ENCODE results near the gene XYLT1.

XYLT1 gene

GRCh38 chr16:17404941-17405689 lies 65.6 kb downstream of the XYLT1 start:
- peak; percentile 39 to 100 (median 91) for DNase-seq

- DNase-seq, result no peak
Measured at GRCh38 chr16:17403859-17404545, 66.8 kb downstream of the XYLT1 start.

- no peak for DNase-seq
Measured at GRCh38 chr16:17403156-17403809, 67.5 kb downstream of the XYLT1 start.

- peak in 8 of 58 donors; percentile 5 to 60 (median 10) for DNase-seq
Measured at GRCh38 chr16:17397499-17397891, 73.3 kb downstream of the XYLT1 start.

GRCh38 chr16:17396762-17397498 lies 73.8 kb downstream of the XYLT1 start:
- no peak for DNase-seq

GRCh38 chr16:17395849-17396480 lies 74.8 kb downstream of the XYLT1 start:
- no peak for DNase-seq

- no peak for DNase-seq
Measured at GRCh38 chr16:17392857-17393692, 77.7 kb downstream of the XYLT1 start.

- DNase-seq, result no peak
Measured at GRCh38 chr16:17392127-17392856, 78.5 kb downstream of the XYLT1 start.

- no peak for DNase-seq
Measured at GRCh38 chr16:17391715-17392114, 79.0 kb downstream of the XYLT1 start.

GRCh38 chr16:17389384-17389783 lies 81.4 kb downstream of the XYLT1 start:
- DNase-seq, result no peak

GRCh38 chr16:17387256-17387655 lies 83.5 kb downstream of the XYLT1 start:
- no peak for DNase-seq

GRCh38 chr16:17386229-17386628 lies 84.5 kb downstream of the XYLT1 start:
- no peak for DNase-seq

GRCh38 chr16:17384471-17384870 lies 86.3 kb downstream of the XYLT1 start:
- no peak for DNase-seq

- no peak for DNase-seq
Measured at GRCh38 chr16:17382949-17383863, 87.6 kb downstream of the XYLT1 start.

GRCh38 chr16:17382514-17382913 lies 88.2 kb downstream of the XYLT1 start:
- DNase-seq, result no peak

- DNase-seq, result no peak
Measured at GRCh38 chr16:17381784-17382183, 89.0 kb downstream of the XYLT1 start.

- no peak for DNase-seq
Measured at GRCh38 chr16:17380613-17381012, 90.1 kb downstream of the XYLT1 start.

- DNase-seq, result peak in 20 of 58 donors; percentile 10 to 57 (median 17)
Measured at GRCh38 chr16:17379121-17379571, 91.6 kb downstream of the XYLT1 start.

Measured in anterior cingulate cortex (tissue), 58 donors.